IMR-90 (cell line): ENCODE measurements around the gene PLXDC2. TPM values are rescaled to one million over a fixed set of nuclear protein-coding genes. Genes with fewer than 3 reads are reported as not detected.

Source experiments
- ATAC-seq: fragments of 200-7000 bp; cut with Tn5 transposase; 2 replicates; pipeline ENCODE4 v1.9.1; 2020; ENCODE audit warnings: low read depth, mild to moderate bottlenecking, moderate library complexity
- BruUV-seq: library from RNA; stranded (reverse); fragments of 400-500 nt; replicated peaks from 2 replicates; lab custom pipeline; 2021; lab: Mats Ljungman, UMichigan
- CTCF ChIA-PET: fragments of 300-600 bp; formaldehyde crosslinking; extraction: SDS; loops from one replicate; lab custom pipeline; 2021; ENCODE audit warnings: antibody characterized with exemption; lab: Yijun Ruan, JAX
- POLR2A ChIA-PET: fragments of 300-600 bp; sonication (Branson Sonifier 250); formaldehyde crosslinking; loops from one replicate; lab custom pipeline; 2022; ENCODE audit warnings: antibody characterized with exemption; ENCODE audit not compliant: unreplicated experiment; lab: Charles Lee
- DNase-seq: peaks from one replicate; pipeline ENCODE4 v3.0.0; 2013
- H2AFZ ChIP-seq: replicated peaks from 2 replicates; pipeline ENCODE3; 2013; ENCODE audit warnings: low read length, mild to moderate bottlenecking; ENCODE audit not compliant: poor library complexity
- H2AK5ac ChIP-seq: 2 replicates; pipeline ENCODE4 v1.6.1; 2013; ENCODE audit warnings: low read depth, low read length, inconsistent platforms
- H2AK9ac ChIP-seq: replicated peaks from 2 replicates; pipeline ENCODE3; 2013; ENCODE audit warnings: mild to moderate bottlenecking, low read depth, low read length, moderate library complexity; ENCODE audit not compliant: poor library complexity
- H2BK120ac ChIP-seq: 2 replicates; pipeline ENCODE4 v1.6.1; 2013; ENCODE audit warnings: low read depth, low read length, inconsistent platforms
- H2BK15ac ChIP-seq: 3 replicates; pipeline ENCODE4 v1.6.1; 2013; ENCODE audit warnings: low read depth, low read length, inconsistent platforms
- H2BK20ac ChIP-seq: 2 replicates; pipeline ENCODE4 v1.6.1; 2013; ENCODE audit warnings: low read depth, mild to moderate bottlenecking, inconsistent platforms, low read length, moderate library complexity
- H2BK5ac ChIP-seq: 2 replicates; pipeline ENCODE4 v1.6.1; 2013; ENCODE audit warnings: mild to moderate bottlenecking, low read depth, low read length, inconsistent platforms; ENCODE audit not compliant: poor library complexity, severe bottlenecking
- H3K14ac ChIP-seq: replicated peaks from 2 replicates; pipeline ENCODE4 v1.6.1; 2013; ENCODE audit warnings: low read depth, low read length, inconsistent platforms
- H3K18ac ChIP-seq: 2 replicates; pipeline ENCODE4 v1.6.1; 2013; ENCODE audit warnings: low read depth, low read length, control low read depth
- H3K23ac ChIP-seq: 2 replicates; pipeline ENCODE4 v1.6.1; 2013; ENCODE audit warnings: low read depth, low read length, inconsistent platforms
- H3K27ac ChIP-seq: 2 replicates; pipeline ENCODE4 v1.5.1; 2013; ENCODE audit warnings: mild to moderate bottlenecking, control low read depth, low read length; ENCODE audit not compliant: insufficient read depth
- H3K27me3 ChIP-seq: 2 replicates; pipeline ENCODE4 v1.6.1; 2013; ENCODE audit warnings: low read length; ENCODE audit not compliant: control insufficient read depth, insufficient read depth
- H3K36me3 ChIP-seq: 2 replicates; pipeline ENCODE4 v1.6.1; 2013; ENCODE audit warnings: low read length, mixed read lengths; ENCODE audit not compliant: control insufficient read depth, insufficient read depth
- H3K4ac ChIP-seq: 2 replicates; pipeline ENCODE4 v1.6.1; 2013; ENCODE audit warnings: low read depth, low read length, inconsistent platforms
- H3K4me1 ChIP-seq: 2 replicates; pipeline ENCODE4 v1.6.1; 2013; ENCODE audit warnings: low read length, mixed read lengths; ENCODE audit not compliant: control insufficient read depth, insufficient read depth
- H3K4me2 ChIP-seq: 2 replicates; pipeline ENCODE4 v1.6.1; 2013; ENCODE audit warnings: low read depth, mild to moderate bottlenecking, control low read depth, low read length, moderate library complexity
- H3K4me3 ChIP-seq: 2 replicates; pipeline ENCODE4 v1.5.1; 2013; ENCODE audit warnings: low read depth, mild to moderate bottlenecking, control low read depth, low read length, moderate library complexity; ENCODE audit not compliant: insufficient read depth
- H3K56ac ChIP-seq: 2 replicates; pipeline ENCODE4 v1.6.1; 2013; ENCODE audit warnings: low read length, inconsistent platforms; ENCODE audit not compliant: insufficient read depth; ENCODE audit errors: extremely low read depth
- H3K79me1 ChIP-seq, 2 experiments: 2 replicates each; pipeline ENCODE4 v1.6.1; 2013; ENCODE audit warnings: low read length in 2 of 2, inconsistent platforms in 1 of 2, low read depth in 1 of 2
- H3K9ac ChIP-seq: 2 replicates; pipeline ENCODE4 v1.6.1; 2013; ENCODE audit warnings: low read depth, low read length, control low read depth
- H3K9me1 ChIP-seq: 2 replicates; pipeline ENCODE4 v1.6.1; 2013; ENCODE audit warnings: low read length, inconsistent platforms; ENCODE audit not compliant: insufficient read depth
- H3K9me3 ChIP-seq: 2 replicates; pipeline ENCODE4 v1.6.1; 2013; ENCODE audit warnings: low read length; ENCODE audit not compliant: control insufficient read depth, insufficient read depth
- H4K20me1 ChIP-seq: 2 replicates; pipeline ENCODE4 v1.6.1; 2013; ENCODE audit warnings: low read length, inconsistent platforms; ENCODE audit not compliant: insufficient read depth
- H4K5ac ChIP-seq: 2 replicates; pipeline ENCODE4 v1.6.1; 2013; ENCODE audit warnings: mild to moderate bottlenecking, low read depth, low read length, control low read depth
- H4K8ac ChIP-seq, 2 experiments: 2 replicates each; pipeline ENCODE4 v1.6.1; 2013; ENCODE audit warnings: low read depth in 2 of 2, low read length in 2 of 2, control low read depth in 1 of 2, inconsistent platforms in 1 of 2
- H4K91ac ChIP-seq: 2 replicates; pipeline ENCODE4 v1.6.1; 2013; ENCODE audit warnings: low read depth, low read length, inconsistent platforms; ENCODE audit not compliant: insufficient read depth
- CEBPB ChIP-seq: IDR thresholded peaks from 2 replicates; pipeline ENCODE4 v1.6.1; 2012; ENCODE audit warnings: low read depth, low read length, improper control_type of control experiment
- FOS ChIP-seq: fragments of 150-350 bp; IDR thresholded peaks from 2 replicates; pipeline ENCODE4 v1.6.1; 2016; ENCODE audit warnings: low read depth, low read length
- WGBS, 2 experiments: methylation state at CpG; one replicate each; pipeline versions ENCODE4 v1.1.5 to v1.1.7; 2013; ENCODE audit warnings: missing lambda C conversion rate in 2 of 2; ENCODE audit not compliant: insufficient read length in 1 of 2; ENCODE audit errors: extremely low coverage in 2 of 2; 5-methylcytosine and 5-hydroxymethylcytosine counted together
- dilution Hi-C: fragments of 300-500 bp; cut with HindIII; formaldehyde crosslinking; loops from one replicate; pipeline ENCODE4 v1.14.3; 2018; ENCODE audit warnings: low sequenced_read_pairs; ENCODE audit not compliant: unreplicated experiment
- in situ Hi-C: fragments of 300-500 bp; cut with MboI; formaldehyde crosslinking; loops from 3 replicates; pipeline ENCODE4 v1.14.3; 2019; ENCODE audit warnings: low sequenced_read_pairs, inconsistent platforms, mixed read lengths
- intact Hi-C: fragments of 100-400 bp; cut with micrococcal nuclease; formaldehyde crosslinking; loops from 2 replicates; pipeline ENCODE4 v1.10.0; 2022
- polyA plus RNA-seq, 3 experiments: library from polyadenylated mRNA; depleted of rRNA; stranded (reverse); fragments of >200 nt; gene quantifications; 2 replicates each; pipeline ENCODE4 v1.2.3, GENCODE V29; 2012; ENCODE audit warnings: low replicate concordance in 1 of 3
- total RNA-seq: library from RNA; depleted of rRNA; stranded (reverse); fragments of >200 nt; gene quantifications from 2 replicates; pipeline ENCODE4 v1.2.3, GENCODE V29; 2012

Gene PLXDC2
- total and polyA plus RNA-seq, 2 of the 4 experiments (the other 2 are of a cell fraction) = 3.2 to 6.1 TPM

DNA sequence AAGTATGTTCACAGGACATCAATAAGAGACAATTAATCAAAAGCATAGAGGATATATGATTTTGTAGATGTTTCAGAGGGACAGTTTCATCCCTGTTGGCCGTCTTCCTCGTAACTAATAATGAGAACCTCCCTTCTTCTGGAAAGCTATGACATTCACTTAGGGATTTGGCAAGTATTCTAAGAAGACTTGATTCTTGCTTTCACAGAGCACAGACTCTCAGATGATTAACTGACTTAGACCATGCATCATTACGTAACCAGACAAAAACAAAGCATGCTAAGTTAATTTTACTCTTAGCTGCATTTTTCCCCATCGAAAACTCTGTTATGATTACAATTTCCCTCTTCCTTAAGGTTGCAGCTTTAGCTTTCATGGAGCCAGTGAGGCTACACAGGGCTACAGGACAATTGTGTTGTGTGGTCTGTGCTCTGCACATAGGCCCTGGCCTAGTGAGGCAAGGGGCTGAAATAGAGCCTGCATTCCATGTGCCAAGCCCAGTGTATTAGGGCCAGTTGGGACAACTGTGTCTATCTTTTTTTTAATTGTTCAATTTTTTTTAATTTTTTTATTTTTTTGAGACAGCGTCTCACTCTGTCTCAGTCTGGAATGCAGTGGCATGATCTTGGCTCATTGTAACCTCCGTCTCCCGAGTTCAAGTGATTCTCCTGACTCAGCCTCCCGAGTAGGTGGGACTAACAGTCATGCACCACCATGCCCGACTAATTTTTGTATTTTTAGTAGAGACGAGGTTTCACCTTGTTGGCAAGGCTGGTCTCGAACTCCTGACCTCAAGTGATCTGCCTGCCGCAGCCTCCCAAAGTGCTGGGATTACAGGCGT lies 105.3 kb downstream of the PLXDC2 start:
- Histone ChIP-seq H2AK5ac (peak overlapping the region; percentile 57; the same call in 1 of the 2 replicates), H2BK5ac (no peak overlapping the region), H2AK9ac (no peak overlapping the region), H3K9me1 (peaks cover 16% of the 10 kb centered on the region), H3K79me1 (no peaks in the 10 kb centered on the region), H4K91ac (no peak overlapping the region), H3K23ac (no peak overlapping the region), H3K9ac (no peak overlapping the region), H3K14ac (no peak overlapping the region), H3K9me3 (no peaks in the 10 kb centered on the region), H4K8ac (no peak overlapping the region), H3K56ac (no peak overlapping the region), H2AFZ (no peak overlapping the region), H3K36me3 (no peaks in the 10 kb centered on the region), H2BK15ac (no peak overlapping the region), H2BK20ac (no peak overlapping the region; the same call in 1 of the 2 replicates), H3K4ac (peak overlapping the region; percentile 65; the same call in 1 of the 2 replicates), H3K27ac (peak overlapping the region; percentile 38; the same call in 1 of the 2 replicates), H3K4me3 (no peak overlapping the region), H3K18ac (peak overlapping the region; percentile 55; the same call in 1 of the 2 replicates), H3K4me1 (peaks cover 13% of the 10 kb centered on the region), H3K4me2 (peak overlapping the region; percentile 67), H4K5ac (no peak overlapping the region), H2BK120ac (no peak overlapping the region), H3K27me3 (no peaks in the 10 kb centered on the region), H4K20me1 (peaks cover 8% of the 10 kb centered on the region)
- dilution Hi-C loops (no loop called here), in situ Hi-C loops (no loop called here), intact Hi-C loops (loop anchor here (2.0 kb wide), 1 partner anchor 103 kb away; no protein-coding TSS in a partner anchor)
- POLR2A ChIA-PET = no interaction called here
- TF ChIP-seq FOS (no peak), CEBPB (peak; percentile 64)
- ATAC-seq = peak; percentile 19; the same call in 1 of the 2 replicates
- DNase-seq = peak; percentile 67
- CTCF ChIA-PET = no interaction called here
- 100% methylated on average over 1 of the region's 13 CpGs; no CpG with 5 or more reads in 1 of the 2 experiments for WGBS, 2 experiments
- no TSS peak for BruUV-seq
